HG02623 (cell line): Measurements from ENCODE around the gene HPGDS.
"Not testable (repeated sequence)": the region's sequence is repeated elsewhere in the genome, so short reads cannot be mapped to it uniquely, and the experiment has no call there.

Experiments used
- ATAC-seq: cut with Tn5 transposase; IDR thresholded peaks from one replicate; pipeline ENCODE4 v1.9.1; 2021; ENCODE audit warnings: moderate library complexity; ENCODE audit not compliant: unreplicated experiment

The HPGDS gene

DNA sequence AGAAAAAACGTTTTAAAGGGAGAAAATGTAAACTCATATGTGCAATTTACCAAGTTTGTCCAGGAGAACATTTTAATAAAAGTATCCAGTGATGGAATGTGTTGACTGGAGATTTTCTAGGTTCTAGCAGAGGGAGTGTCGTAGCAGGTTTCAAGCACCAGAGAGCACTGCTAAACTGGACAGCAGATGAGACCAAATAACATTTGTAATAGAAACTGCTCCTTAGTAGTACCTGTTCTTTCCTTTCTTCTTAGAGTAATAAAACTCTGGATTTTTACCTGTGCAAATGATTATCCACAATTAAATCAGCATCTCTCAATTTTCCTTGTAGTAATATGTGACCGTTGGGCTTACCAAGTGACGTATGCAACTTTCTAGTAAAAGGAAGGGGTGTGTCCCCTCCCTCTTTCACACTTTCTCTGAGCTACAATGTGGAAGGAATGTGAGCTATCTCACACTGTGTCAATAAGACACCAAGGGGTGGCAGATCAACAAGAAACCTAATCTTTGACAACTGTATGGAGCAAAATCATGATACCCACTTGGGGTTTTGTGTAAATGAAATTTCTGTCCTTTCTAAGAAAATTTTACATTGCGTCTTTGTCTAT lies 9.5 kb downstream of the HPGDS start:
- no peak for ATAC-seq

- no peak for ATAC-seq
Measured at GRCh38 chr4:94329933-94330332, 12.7 kb downstream of the HPGDS start.

- ATAC-seq, result no peak
Measured at GRCh38 chr4:94325835-94326234, 16.8 kb downstream of the HPGDS start.

DNA sequence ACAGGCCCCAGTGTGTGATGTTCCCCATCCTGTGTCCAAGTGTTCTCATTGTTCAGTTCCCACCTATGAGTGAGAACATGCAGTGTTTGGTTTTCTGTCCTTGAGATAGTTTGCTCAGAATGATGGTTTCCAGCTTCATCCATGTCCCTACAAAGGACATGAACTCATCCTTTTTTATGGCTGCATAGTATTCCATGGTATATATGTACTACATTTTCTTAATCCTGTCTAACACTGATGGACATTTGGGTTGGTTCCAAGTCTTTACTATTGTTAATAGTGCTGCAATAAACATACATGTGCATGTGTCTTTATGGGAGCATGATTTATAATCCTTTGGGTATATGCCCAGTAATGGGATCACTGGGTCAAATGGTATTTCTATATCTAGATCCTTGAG lies 22.7 kb downstream of the HPGDS start:
- ATAC-seq, result not testable (repeated sequence)

DNA sequence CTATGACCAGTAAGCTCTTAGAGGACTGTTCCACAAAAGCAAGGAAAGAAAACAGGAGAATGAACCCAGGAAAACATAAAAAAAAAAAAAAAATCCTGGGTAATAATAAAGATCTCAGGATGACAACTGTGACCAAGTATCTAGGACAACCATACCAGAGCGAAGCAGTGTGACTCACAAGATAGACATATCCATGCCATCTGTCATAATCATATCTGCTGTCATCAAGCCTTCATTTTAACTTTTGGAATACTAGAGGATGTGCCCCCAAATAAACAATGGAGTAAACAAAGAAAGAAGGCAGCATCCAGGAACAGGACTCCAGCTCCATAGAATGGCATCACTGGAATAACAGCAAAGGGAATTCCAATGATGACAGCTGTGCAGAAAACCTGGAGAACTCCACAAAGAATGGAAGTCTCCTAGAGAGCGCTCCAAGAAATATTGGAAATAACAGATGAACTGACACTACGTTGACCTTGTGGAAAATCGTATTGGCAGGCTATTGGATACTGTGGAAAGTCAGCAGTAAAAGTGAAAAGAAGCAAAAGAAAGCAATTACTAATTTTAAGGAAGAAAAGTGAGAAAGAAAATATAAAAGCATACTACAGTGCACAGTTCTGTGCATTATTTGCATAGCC lies 35.3 kb downstream of the HPGDS start:
- no peak for ATAC-seq

DNA sequence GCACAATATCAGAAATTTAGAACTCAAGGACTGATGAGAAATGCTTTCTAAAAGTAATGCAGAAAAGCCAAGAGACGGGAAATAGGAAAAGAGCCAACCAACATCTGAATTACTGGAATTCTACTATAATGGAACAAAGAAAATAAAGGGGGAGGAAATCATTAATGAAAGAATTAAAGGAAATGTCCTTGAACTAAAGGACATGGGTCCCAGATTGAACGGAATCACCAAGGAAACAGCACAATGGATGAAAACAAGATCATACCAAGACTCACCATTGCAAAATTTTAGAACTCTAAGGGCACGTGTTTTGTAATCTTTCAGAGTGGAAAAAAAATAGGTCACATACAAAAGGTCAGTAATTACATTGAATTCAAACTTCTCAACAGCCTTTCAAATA lies 35.9 kb downstream of the HPGDS start:
- no peak for ATAC-seq

- no peak for ATAC-seq
Measured at GRCh38 chr4:94305466-94306225, 37.0 kb downstream of the HPGDS start.

DNA sequence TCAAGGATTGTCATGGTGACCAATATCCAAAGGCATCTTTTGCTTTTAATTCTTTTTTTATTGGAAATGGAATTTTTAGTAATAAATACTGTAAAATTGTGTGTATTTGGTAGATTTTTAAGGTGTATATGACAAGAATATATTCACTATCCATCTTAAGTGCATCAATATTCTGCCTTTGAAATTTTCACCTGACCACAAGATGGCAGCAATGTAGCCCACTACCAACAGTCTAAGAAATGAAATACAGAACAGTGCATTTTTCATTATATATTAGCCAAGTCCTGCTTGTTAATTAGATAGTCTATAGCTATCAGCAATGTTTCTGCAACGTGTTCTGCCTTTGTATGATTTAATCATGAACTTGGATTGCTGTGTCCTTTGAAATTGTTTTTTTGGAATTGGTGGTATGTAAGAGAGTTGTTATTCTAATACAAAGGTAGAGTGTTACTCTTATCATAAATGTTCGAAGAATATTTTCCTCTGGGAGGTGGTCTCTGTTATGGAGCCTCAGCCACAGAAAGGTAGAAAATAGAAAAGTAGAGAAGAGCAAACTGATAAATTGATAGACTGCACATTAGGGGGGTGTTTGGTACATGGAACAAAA lies 38.2 kb downstream of the HPGDS start:
- ATAC-seq, result no peak

DNA sequence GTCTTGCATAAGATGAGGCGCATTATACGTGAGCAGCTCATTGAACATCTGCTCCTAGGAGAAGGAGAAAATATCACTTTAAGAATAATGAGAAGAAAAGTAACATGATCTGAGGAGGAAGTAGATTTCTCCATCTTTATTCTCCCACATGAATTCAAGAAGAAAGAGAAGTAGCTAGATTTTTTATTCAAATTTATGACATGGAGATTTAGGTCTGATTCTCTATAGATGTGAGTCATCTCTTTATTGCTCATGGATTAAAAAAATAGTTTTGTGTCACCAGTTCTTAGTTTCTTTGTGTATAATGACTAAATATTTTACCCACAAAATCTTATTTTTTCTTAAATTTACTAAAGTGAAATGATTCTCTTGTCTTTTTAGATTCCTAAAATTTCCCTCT lies 40.4 kb downstream of the HPGDS start:
- ATAC-seq, result no peak

- no peak for ATAC-seq
Measured at GRCh38 chr4:94298725-94299252, 43.8 kb downstream of the HPGDS start.

DNA sequence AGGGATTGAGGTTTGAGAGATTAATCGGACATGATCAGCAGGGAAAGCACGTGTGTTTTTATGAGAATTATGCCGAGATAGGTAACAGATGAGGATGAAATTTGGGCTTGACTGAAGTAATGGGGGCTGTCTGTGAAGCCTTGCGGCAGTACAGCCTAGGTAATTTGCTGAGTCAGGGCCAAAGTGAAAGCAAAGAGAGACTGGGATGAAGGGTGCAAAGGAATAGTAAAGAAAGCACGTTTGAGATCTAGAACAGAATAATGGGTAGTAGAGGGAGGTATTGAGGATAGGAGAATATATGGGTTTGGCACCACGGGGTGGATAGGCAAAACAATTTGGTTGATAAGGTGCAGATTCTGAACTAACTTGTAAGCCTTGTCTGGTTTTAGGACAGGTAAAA lies 47.2 kb downstream of the HPGDS start:
- ATAC-seq, result not testable (repeated sequence)

DNA sequence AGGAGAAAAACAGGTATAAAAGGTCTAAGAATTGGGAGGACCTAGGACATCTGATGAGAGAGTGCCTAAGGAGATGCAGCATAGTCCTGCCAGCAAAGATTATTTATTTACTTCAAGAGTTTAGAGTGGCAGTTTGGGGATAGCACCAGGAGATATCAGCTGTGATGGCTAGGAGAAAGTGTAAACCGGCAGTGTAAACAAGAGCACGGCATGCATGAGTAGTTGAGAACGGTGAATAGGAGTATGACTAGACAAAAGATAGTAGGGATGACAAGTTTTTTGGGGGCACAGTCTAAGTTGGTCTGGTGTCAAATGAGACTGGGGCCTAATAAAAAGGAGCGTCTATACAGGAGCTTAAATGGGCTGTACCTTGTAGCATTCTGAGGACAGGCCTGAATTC lies 48.7 kb downstream of the HPGDS start:
- ATAC-seq, result not testable (repeated sequence)

- no peak for ATAC-seq
Measured at GRCh38 chr4:94290245-94290644, 52.4 kb downstream of the HPGDS start.

GRCh38 chr4:94285666-94286065 lies 57.0 kb downstream of the HPGDS start:
- ATAC-seq, result no peak

DNA sequence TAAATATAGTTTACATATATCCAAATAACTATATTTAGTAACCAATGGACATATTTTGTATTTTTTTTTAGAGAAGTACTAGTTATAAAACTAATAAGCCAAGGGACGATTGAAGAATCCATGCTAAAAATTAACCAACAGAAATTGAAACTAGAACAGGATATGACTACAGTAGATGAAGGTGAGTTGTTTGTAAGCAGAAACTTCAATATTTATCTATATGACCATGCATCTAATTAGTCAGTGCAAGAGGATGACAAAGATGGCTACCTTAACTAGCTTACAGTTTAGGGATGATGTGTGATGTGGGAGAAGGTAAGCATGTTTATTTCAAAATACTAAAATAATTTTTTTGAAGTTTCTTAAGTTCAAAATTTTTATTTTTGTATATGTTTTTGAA lies 57.7 kb downstream of the HPGDS start:
- ATAC-seq, result no peak

DNA sequence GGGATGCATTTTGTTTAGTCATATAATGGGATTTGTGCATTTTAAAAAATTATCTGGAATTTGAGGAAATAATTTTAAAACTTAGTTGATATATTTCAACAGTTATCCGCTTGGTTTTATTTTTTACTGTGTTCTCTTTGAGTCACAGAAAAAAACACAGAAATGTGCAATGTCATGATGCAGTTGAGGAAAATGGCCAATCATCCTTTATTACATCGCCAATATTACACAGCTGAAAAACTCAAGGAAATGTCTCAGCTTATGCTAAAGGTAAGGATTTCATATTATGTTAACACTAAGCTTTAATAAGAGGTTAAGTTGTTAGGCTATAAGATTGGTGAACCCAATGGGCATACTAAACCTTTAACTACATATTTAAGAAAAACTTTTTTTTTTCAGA lies 63.9 kb downstream of the HPGDS start:
- no peak for ATAC-seq

- ATAC-seq, result no peak
Measured at GRCh38 chr4:94277534-94277933, 65.1 kb downstream of the HPGDS start.

DNA sequence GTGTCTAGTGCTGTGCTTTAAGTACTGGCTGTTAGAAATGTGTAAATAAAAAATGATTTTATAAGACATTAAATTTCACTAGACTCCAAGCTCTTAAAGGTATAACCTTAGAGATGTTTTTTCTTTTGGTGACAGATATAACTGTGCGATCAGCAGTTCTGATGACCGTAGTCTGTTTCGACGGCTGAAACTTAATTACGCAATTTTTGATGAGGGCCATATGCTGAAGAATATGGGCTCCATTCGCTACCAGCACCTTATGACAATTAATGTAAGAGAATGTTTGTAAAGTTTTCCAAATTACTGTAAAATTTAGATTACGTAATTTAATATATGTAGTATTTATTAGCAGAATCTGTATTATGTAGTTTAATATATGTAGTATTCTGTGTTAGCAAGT lies 66.4 kb downstream of the HPGDS start:
- ATAC-seq, result no peak

DNA sequence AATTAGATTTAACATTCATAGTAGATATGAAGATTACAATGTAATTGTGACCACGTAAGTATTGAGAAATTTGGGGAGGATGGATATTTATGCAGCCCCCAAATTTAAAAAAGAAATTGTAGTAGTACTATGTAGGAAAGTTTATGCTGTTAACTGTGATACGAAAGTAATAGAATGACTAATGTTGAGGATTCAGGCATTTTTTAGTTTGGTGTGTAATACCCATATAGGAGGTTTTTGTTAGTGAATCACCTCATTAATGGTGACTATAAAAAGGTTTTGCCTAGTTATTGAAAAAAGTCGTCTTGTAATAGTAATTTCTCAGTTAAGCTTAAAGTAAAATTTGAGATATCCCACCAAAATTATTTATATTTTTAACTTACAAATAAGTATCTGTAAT lies 67.7 kb downstream of the HPGDS start:
- ATAC-seq, result no peak

DNA sequence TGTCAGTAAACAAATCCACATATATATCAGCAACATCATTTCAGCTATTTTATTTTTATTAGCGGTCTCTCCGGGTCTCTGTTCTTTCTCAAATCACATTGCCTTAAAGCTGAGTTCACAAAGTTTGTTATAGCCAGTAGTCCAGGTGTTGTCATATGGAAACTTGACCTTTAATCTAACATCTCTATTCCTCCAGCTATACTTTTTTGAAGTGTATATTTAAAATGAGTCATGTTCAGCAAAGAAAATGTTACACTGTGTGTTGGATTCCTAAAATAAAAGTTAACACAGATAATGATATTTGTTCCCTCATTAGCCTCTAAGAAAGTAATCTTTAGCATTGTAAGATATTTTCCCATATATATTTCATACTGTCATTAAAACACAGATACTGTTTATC lies 71.4 kb downstream of the HPGDS start:
- ATAC-seq, result no peak

- no peak for ATAC-seq
Measured at GRCh38 chr4:94267037-94267436, 75.6 kb downstream of the HPGDS start.
